GM19099 (cell line): ENCODE data around the gene MYL11.

Source experiments
- POLR2A ChIP-seq: IDR thresholded peaks from 3 replicates; pipeline ENCODE4 v1.6.1; 2011; ENCODE audit warnings: low read depth; ENCODE audit not compliant: insufficient read length; ENCODE audit errors: extremely low read depth

Gene MYL11

GRCh38 chr16:30368122-30368791 is 6.3 kb upstream of the MYL11 start:
- no peak for TF ChIP-seq POLR2A

- TF ChIP-seq POLR2A: no peak
Measured at GRCh38 chr16:30368792-30369090, 5.9 kb upstream of the MYL11 start.

GRCh38 chr16:30369091-30369937 is 5.3 kb upstream of the MYL11 start:
- TF ChIP-seq POLR2A: no peak

- TF ChIP-seq POLR2A: peak; percentile 68
Measured at GRCh38 chr16:30369938-30370455, 4.6 kb upstream of the MYL11 start.

GRCh38 chr16:30370456-30371247 is 4.0 kb upstream of the MYL11 start, which contains the start of gene TBC1D10B:
Gene TBC1D10B (minus strand): TSS chr16:30370494. CDS start chr16:30370183, 311 bp downstream.
- no peak for TF ChIP-seq POLR2A

GRCh38 chr16:30371248-30371816 is 3.3 kb upstream of the MYL11 start:
- TF ChIP-seq POLR2A: peak; percentile 69

- TF ChIP-seq POLR2A: no peak
Measured at GRCh38 chr16:30372038-30372712, 2.4 kb upstream of the MYL11 start.

GRCh38 chr16:30372725-30373124 is 1.9 kb upstream of the MYL11 start:
- no peak for TF ChIP-seq POLR2A

- no peak for TF ChIP-seq POLR2A
Measured at GRCh38 chr16:30375864-30376263, 1.3 kb downstream of the MYL11 start.

- TF ChIP-seq POLR2A: no peak
Measured at GRCh38 chr16:30376461-30376902, 1.9 kb downstream of the MYL11 start.

- TF ChIP-seq POLR2A: no peak
Measured at GRCh38 chr16:30377050-30377811, 2.6 kb downstream of the MYL11 start.

GRCh38 chr16:30377812-30378235 is 3.2 kb downstream of the MYL11 start:
- TF ChIP-seq POLR2A: peak; percentile 62
